ENCODE data around the gene SH3PXD2B.
"Not testable (repeated sequence)": the region's sequence is repeated elsewhere in the genome, so short reads cannot be mapped to it uniquely, and the experiment has no call there.

The SH3PXD2B gene

DNA sequence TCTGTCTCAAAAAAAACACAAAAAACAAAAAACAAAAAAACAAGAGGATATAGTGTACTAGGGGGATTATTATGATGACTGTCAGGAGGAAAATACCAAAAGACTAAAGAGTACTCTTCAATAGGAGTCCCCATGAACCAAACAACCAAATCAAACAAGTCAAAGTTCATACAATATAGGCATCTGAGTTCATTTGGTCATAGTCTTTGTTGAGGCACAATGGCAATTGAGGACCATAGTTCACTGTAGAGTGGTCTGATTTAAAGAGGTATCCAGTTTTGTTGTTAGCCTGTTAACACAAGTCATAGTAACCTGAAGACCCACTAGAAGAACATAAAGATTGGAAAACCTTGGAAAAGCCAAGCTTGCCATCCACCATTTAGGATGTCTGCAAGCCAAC lies 159.5 kb downstream of the SH3PXD2B start:
- DNase-seq (ENCODE audit: low read depth): no peak

DNA sequence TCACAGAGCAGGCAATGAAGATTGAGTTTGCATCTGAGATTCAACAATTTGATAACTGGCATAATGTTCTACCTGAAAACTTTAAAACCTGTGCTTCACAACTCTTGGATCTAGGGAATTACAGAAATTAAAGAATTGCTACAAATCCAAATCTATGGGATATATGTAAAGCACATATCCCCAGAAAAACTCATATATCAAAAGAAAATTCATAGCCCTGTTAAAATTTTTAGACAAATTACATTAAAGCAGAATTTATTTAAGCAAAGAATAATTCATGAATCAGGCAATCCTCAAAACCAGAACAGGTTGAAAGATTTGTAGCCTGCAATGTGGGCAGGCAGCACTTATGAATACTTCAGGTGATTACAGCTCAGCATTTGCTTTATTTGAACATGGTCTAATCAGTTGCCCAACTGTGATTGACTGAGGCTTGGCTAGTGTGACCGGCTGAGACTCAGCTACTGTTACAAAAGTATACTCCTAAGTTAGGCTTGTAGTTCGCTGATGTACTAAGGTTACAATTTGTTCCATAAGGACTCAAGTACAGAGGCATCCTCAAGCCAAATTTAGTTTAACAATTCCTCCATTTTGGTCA lies 160.5 kb downstream of the SH3PXD2B start:
- DNase-seq (ENCODE audit: low read depth): no peak

DNA sequence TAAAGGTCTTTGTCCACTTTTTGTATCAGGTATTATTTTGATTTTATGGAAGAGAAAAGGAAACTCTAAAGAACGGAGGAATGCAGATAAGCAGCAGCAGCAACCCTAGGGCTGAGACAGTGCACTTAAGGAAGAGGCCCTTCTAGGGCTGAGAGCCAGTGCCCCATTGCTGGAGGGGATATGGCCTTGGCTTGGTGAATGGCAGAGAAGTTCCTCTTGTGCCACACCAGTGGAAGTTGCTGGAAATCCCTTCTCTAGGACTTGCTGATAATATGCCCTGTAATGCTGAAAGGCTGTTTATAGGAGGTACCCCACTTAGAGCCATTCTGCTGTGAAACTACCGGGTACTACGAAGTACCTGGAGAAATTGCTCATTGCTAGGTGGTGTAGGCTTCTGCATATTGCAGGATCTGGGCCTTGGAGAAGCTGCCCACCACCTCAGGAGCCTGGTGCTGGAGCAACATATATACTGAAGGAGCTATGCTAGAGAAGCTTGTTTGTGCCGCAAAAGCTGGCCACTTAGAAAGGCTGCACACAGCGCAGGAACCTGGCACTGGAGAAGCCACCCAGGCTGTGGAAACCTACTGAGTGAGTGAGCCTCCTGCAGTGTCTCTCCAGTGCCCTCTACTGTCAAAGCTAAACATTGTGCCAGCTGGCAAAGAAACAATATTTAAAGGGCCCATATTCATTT lies 161.1 kb downstream of the SH3PXD2B start:
- peak; percentile 30 for DNase-seq (ENCODE audit: low read depth)

DNA sequence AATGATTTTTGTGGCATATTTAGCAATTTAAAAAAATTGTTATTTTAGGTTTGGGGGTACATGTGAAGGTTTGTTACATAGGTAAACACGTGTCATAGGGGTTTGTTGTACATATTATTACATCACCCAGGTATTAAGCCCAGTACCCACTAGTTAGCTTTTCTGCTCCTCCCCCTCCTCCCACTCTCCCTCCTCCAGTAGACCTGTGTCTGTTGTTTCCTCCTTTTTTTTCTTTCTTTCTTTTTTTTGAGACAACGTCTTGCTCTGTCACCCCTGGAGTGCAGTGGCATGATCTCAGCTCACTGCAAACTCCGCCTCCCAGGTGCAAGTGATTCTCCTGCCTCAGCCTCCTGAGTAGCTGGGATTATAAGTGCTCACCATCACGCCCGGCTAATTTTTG lies 162.5 kb downstream of the SH3PXD2B start:
- not testable (repeated sequence) for DNase-seq (ENCODE audit: low read depth)

DNA sequence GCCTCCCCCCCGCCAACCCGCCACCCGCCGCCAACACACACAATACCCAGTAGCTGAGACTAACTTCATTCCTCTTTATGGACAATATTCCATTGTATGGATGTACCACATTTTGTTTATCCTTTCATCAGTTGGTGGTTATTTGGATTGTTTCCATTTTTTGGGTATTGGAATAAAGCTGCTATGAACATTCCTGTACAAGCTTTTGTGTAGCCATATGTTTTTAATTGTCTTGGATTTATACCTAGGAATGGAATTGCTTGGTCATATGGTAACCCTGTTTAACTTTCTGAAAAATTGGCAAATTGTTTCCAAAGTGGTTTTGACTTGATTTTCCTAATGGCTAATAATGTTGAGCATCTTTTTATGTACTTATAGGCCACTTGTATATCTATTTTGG lies 165.9 kb downstream of the SH3PXD2B start:
- no peak for DNase-seq (ENCODE audit: low read depth)

DNA sequence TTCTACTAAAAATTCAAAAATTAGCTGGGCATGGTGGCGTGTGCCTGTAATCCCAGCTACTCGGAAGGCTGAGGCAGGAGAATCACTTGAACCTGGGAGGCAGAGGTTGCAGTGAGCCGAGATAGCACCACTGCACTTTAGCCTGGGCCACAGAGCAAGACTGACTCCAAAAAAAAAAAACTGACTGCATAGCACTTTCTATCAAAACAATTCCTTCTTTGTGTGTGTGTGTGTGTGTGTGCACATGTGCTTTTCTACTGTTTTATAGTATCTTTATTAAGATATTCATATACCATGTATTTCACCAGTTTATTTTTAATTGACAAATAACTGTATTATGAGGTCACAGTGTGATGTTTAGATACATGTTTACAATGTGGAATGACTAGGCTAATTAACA lies 167.2 kb downstream of the SH3PXD2B start:
- DNase-seq (ENCODE audit: low read depth): not testable (repeated sequence)

DNA sequence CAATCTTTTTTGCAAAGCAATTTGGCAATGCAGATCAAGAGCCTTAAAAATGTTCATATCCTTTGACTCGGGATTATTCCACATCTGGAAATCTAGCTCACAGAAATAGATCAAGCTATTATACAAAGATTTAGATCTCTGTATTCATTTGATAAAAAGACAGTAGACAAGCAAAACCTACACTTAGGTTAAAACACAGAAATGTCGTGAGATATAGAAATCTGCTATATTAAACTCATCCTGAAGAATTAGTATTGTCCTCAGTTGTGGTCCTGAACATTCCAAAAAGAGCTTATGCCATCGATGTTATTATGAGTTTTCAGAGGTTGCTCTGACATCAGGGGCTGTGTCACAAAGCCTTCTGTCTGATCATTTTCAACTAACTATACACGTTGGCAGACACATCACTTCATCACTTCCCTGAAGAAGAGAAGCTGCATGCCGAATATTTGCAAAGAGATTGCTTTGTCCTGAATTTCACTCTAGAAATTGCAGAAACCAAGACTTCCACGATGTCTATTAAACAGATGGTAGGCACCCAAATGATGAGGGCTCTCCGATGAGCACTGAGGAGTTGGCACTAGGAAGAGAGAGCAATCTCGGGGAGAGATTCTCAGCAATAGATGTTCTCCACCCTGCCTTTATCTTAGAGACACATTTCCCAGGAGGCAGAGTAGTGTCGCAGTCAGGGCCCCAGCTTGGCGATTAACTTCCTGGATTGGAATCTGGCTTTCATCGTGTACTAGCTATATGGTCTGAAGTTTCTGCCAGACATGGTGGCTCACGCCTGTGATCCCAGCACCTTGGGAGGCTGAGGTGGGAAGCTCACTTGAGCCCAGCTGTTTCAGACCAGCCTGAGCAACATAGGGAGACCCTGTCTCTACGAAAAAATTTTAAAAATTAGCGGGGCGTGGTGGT lies 168.8 kb downstream of the SH3PXD2B start:
- DNase-seq (ENCODE audit: low read depth): no peak

DNA sequence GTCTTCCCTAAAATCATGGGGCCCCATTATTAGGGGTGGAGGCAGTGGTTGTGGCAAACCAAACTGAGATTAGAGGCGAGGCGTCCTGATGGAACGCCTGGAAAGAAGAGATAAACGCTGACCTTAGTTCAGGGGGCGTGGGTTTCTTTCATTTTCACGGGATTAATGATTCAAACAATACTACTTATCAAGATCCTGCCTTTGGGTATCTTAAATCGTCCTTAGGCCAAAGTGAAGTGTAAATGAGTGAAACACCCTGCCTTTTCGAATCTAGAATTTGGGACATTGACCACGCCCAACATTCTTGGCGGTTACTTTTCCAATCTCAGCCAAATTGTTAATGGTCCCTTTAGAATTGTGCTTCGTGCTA lies 169.7 kb downstream of the SH3PXD2B start:
- DNase-seq (ENCODE audit: low read depth): no peak

DNA sequence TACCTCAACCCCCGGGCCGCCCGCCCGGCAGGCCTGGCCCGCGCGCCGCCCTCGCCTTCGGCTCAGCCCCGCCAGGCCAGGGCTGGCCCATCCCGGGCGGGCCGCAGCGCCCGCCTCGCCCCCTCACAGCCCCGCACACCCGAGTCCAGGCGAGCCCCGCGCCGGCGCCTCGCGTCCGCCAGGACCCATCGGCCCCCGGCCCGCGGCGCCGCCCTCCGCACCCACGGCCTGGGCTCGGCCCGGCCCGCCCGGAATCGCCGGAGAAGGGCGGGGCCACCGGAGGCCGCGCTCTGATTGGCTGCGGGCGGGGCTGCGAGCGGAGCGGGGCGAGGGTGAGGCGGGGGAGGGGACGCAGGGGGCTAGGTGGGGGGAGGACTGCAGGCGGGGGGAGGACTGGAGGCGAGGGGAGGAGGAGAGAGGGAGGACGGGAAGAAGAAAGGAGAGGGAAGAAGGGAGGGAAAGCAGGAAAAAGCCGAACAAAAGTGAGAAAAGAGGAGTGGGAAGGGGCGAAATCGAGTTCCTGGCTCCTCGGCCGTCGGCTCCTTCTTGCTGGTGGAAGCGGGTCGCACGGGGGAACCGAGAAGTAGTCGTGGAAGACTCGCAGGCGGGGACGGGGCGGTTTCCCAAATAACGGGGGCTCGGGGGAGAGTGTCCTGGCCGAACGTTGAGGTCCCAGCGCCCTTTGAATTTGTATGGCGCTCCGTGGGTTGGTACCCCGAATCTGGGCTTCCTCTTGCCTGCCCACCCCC lies 170.3 kb downstream of the SH3PXD2B start:
- peak; percentile 64 for DNase-seq (ENCODE audit: low read depth)

DNA sequence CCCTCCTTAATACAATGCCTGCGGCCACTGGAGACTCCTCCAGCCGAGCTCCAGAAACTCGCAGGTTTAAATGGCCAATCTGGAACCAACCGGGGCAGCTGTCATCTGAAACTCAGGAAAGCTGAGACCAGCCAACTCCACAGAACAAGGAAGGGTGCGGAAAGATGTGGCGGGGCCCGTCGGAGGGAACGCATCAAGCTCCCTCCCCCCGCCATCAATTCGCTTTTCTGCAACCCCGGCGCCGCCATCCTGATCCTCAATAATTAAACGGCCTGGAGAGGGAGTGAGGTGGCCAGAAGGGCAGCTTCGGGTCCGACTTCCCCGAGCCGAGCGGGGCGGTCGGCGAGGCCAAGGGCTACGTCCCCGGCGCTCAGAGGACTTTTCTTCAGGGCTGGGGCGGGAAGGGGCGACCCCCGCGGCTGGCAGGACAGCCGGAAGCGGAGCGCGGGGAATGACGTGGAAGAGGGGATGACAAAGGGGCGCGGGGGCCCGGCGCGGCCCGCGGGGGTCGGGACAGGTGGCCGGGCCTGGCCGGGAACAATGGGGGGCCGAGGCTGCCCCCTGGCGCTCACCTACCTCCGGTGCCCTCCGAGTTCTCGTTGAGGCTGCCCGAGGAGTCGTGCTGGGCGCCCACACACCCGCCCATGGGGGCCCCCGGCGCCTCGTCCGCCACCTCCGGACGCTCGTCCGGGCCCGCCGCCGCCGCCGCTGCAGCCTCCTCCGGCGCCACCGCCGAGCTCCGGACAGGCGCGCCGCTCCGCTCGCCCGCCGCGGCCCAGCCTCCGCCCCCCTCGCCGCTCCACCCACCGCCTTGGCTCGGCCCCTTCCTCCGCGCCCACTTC lies 171.1 kb downstream of the SH3PXD2B start, which contains the start of gene UBTD2:
TSS of gene UBTD2 (minus strand) at position 745 of the 842 bp plus-strand sequence. CDS start at position 646, 99 bp downstream.
- DNase-seq (ENCODE audit: low read depth): peak; percentile 49

DNA sequence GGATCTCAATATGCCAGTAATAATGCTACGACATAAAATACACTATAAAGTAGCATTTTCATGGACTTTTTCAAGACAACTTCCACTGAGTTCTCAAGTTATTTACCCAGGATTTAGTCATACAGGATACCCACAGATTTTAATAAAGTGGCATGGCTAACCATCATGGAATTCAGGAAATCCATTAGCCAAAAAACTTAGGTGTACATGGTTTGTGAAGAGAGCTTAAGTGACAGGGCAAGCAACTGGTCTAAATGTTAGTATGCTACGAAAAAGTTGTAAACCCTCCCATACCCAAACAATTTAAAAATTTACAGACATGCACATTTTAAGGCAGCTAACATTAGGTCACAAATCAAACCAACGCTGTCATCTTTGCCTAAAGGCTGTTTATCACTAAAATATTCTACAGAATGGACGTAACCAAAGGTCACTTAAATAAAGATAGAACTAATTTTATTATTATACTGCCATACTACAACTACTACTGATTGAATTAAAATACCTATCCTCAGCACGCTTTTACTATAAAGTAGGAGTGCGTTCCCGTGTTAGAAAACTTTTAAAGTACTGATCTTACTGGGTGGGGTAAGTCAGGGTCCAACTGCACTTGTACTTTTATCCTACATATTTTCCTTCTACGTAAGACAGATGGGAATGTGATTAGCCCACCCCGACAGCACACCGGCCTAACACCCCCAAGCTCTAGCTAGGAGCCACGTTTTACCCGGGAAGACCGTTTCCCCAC lies 171.9 kb downstream of the SH3PXD2B start:
- DNase-seq (ENCODE audit: low read depth): no peak

DNA sequence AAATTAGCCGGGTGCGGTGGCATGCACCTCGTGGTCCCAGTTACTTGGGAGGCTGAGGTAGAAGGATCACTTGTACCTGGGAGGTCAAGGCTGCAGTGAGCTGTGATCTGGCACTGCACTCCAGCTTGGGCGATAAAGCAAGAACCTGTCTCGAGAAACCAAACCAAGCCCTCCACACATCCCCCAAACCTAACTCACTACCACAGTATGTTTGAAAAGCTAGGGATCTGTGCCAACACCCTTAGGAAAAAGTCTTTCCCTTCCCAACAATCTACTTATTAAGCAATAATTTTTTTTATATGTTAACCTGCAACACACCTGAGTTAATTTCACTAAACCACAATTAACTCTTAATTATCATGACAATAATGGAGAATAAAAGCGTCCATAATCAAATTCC lies 173.0 kb downstream of the SH3PXD2B start:
- DNase-seq (ENCODE audit: low read depth): no peak

DNA sequence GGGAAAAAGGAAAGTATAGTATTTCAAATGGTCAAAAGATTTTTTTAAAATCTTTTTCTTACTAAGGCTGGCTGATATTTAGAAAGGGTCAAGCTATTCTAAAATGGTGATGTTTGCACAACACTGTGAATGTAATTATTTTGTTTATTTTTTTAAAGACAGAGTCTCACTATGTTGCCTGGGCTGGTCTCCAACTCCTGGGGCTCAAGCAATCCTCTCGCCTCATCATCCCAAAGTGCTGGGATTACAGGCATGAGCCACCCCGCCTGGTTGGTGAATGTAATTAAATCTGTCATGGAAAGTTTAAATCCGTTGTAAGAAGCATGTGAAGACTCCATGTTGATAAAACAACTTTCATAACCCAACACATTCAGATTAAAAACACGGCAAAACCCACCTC lies 173.4 kb downstream of the SH3PXD2B start:
- DNase-seq (ENCODE audit: low read depth): no peak

DNA sequence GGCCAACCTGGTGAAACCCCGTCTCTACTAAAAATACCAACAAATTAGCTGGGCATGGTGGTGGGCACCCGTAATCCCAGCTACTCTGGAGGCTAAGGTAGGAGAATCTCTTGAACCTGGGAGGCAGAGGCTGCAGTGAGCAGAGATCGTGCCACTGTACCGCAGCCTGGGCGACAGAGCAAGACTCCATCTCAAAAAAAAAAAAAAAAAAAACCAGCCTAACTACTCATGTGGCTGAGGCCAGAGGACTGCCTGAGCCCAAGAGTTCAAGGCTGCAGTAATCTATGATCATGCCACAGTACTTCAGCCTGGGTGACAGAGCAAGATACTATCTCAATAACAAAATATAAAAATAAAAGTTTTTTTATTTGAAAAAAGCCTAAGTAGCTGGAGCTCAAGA lies 174.0 kb downstream of the SH3PXD2B start:
- DNase-seq (ENCODE audit: low read depth): no peak

DNA sequence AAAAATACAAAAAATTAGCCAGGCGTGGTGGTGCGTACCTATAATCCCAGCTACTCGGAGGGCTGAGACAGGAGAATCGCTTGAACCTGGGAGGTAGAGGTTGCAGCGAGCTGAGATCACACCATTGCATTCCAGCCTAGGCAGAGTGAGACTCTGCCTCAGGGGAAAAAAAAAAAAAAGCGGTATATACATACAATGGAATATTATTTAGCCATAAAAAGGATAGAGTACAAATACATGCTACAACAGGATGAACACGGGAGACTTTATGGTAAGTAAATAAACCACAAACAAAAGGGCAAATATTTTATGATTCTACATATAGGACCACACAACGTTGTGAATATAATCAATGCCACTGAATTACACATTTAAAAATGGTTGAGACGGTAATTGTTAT lies 176.0 kb downstream of the SH3PXD2B start:
- DNase-seq (ENCODE audit: low read depth): no peak

DNA sequence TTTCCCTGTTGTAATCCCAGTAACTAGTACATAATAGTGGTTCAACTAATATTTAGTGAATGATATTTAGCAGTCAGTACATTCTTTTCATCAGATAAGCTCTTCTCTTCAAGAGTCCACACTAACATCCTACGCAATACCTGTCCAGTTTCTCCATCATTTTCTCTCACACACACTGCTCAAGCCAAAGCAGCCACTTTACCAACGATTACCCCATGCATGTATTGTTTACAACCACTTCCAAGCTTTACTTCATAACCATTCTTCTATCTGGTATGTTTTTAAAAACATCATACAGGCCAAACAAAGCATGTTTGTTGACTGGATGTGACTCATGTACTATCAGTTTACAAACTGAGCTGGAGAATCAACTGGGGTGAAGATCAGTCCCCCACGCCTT lies 178.1 kb downstream of the SH3PXD2B start:
- no peak for DNase-seq (ENCODE audit: low read depth)

All from stimulated activated CD8-positive, alpha-beta memory T cell treated with anti-CD3 and anti-CD28 coated beads, Interleukin-12 subunit alpha, Interleukin-12 subunit beta, amount 100 ng/mL, for 1 hour (primary cell).